ENCODE results near the gene MRC2.

DNA sequence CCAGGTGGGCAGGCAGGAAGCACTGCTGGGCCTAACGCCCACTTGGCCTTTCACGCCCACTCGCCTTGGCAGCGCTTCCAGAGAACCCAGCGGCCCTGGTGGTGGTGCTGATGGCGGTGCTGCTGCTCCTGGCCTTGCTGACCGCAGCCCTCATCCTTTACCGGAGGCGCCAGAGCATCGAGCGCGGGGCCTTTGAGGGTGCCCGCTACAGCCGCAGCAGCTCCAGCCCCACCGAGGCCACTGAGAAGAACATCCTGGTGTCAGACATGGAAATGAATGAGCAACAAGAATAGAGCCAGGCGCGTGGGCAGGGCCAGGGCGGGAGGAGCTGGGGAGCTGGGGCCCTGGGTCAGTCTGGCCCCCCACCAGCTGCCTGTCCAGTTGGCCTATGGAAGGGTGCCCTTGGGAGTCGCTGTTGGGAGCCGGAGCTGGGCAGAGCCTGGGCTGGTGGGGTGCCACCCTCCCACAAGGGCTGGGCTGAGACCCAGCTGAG lies 64.7 kb downstream of the MRC2 start:
- no peak for TF ChIP-seq EZH2phosphoT487 (IDR thresholded peaks at IDR 0.05; ENCODE audit: low read depth, severe bottlenecking, unreplicated experiment)
- no peak for TF ChIP-seq EZH2 (IDR thresholded peaks at IDR 0.05; ENCODE audit: borderline replicate concordance)

Measured in hepatocyte (in vitro differentiated cells).